ENCODE measurements around the gene BPIFB3. TPM values are rescaled to one million over a fixed set of nuclear protein-coding genes. Genes with fewer than 3 reads are reported as not detected.

The BPIFB3 gene
- total and polyA plus RNA-seq, 9 of the 15 experiments (the other 6 are each of a cell fraction or from before 2014, with no cell fraction given): not detected

DNA sequence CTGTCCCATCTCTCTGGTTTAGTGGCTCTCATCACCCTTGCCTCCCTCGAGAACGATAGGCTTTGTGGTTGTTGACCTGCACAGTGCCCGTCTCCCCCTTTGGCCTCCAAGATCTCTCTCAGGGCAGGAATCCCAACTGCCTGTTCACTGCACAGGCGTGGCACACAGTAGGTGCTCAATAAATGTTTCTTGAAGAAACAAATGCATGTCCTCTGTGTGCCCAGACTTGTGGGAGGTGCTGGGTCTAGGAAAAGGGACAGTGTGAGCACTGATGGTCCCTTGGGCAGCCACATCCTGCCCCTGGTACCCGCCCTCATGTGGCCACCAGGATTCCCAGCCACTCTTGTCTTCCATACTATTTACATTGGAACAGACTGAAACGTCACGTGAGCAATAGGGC, 24.8 kb upstream of the BPIFB3 start:
- intact Hi-C loops (cut with micrococcal nuclease): no loop called here
- H3K4me2 ChIP-seq (ENCODE audit: insufficient read depth, low read length): no peak overlapping the region
- no peaks in the 10 kb centered on the region for H3K9me3 ChIP-seq (replicated peaks; ENCODE audit: control insufficient read depth, insufficient read depth, low read depth, low read length)
- peaks cover 0 to 3% of the 10 kb centered on the region in 2 experiments; a peak in 1 of 5 replicates for H3K4me1 ChIP-seq (replicated peaks in 1 of 2; ENCODE audit: control insufficient read depth in 2 of 2, insufficient read depth in 2 of 2, low read length in 2 of 2)
- no peak for DNase-seq (ENCODE audit: extremely low read depth in 1 of 4, low spot score in 3 of 4)
- CTCF ChIA-PET (ENCODE audit: low intra/inter-chr PET ratio): no interaction called here
- H3K79me2 ChIP-seq (ENCODE audit: control insufficient read depth, insufficient read depth, low read length): no peaks in the 10 kb centered on the region
- no peaks in the 10 kb centered on the region for H3K36me3 ChIP-seq (ENCODE audit: control insufficient read depth, insufficient read depth, low read length)
- no peak overlapping the region for H2AFZ ChIP-seq (ENCODE audit: low read depth, low read length)
- in situ Hi-C loops (cut with MboI): no loop called here
- peaks cover 0 to 5% of the 10 kb centered on the region in 2 experiments; a peak in 2 of 5 replicates for H3K27me3 ChIP-seq (ENCODE audit: control insufficient read depth in 2 of 2, insufficient read depth in 2 of 2, low read length in 2 of 2)
- no peak overlapping the region for H3K27ac ChIP-seq (ENCODE audit: extremely low read depth, low read depth, low read length)
- FAIRE-seq: no peak
- 2% methylated on average over 7 of the region's 7 CpGs for WGBS (ENCODE audit: insufficient coverage, low coverage, missing lambda C conversion rate)
- POLR2A ChIA-PET: interaction anchor here (0.6 kb wide), 1 partner anchor 822 kb away, joined by 3 read pairs; no protein-coding TSS in a partner anchor
- no peaks in the 10 kb centered on the region for H3K9me1 ChIP-seq (ENCODE audit: control insufficient read depth, insufficient read depth, low read length)
- no peak overlapping the region for H3K4me3 ChIP-seq
- no peak overlapping the region for H3K9ac ChIP-seq (ENCODE audit: insufficient read depth in 1 of 2, low read depth in 2 of 2, low read length in 2 of 2)
- ATAC-seq: no peak
- H4K20me1 ChIP-seq (replicated peaks; ENCODE audit: control insufficient read depth, insufficient read depth, low read length): no peaks in the 10 kb centered on the region; the same call in 1 of the 2 replicates
- no TSS peak for BruUV-seq (replicated peaks)
- TF ChIP-seq SOX6 (IDR thresholded peaks at IDR 0.05) (no peak), ETV1 (tag; conservative IDR thresholded peaks at IDR 0.05; ENCODE audit: low read depth) (no peak), BRD4 (IDR thresholded peaks at IDR 0.05) (no peak), NR3C1 (CRISPR knock-in tag; IDR thresholded peaks at IDR 0.05) (no peak), ATF1 (CRISPR knock-in tag; IDR thresholded peaks at IDR 0.05) (no peak), ATF1 (tag; IDR thresholded peaks at IDR 0.05) (no peak), ARID1B (IDR thresholded peaks at IDR 0.05) (no peak), IRF2 (CRISPR knock-in tag; IDR thresholded peaks at IDR 0.05) (no peak), ZNF766 (CRISPR knock-in tag; conservative IDR thresholded peaks at IDR 0.05) (no peak), GTF2F1 (IDR thresholded peaks at IDR 0.05; ENCODE audit: low read depth, low read length) (no peak), CBFA2T3 (IDR thresholded peaks at IDR 0.05) (no peak)
- TF ChIP-seq, protein P1, sequence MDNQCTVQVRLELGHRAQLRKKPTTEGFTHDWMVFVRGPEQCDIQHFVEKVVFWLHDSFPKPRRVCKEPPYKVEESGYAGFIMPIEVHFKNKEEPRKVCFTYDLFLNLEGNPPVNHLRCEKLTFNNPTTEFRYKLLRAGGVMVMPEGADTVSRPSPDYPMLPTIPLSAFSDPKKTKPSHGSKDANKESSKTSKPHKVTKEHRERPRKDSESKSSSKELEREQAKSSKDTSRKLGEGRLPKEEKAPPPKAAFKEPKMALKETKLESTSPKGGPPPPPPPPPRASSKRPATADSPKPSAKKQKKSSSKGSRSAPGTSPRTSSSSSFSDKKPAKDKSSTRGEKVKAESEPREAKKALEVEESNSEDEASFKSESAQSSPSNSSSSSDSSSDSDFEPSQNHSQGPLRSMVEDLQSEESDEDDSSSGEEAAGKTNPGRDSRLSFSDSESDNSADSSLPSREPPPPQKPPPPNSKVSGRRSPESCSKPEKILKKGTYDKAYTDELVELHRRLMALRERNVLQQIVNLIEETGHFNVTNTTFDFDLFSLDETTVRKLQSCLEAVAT (IDR thresholded peaks at IDR 0.05): no peak
- TF ChIP-seq, protein P2, sequence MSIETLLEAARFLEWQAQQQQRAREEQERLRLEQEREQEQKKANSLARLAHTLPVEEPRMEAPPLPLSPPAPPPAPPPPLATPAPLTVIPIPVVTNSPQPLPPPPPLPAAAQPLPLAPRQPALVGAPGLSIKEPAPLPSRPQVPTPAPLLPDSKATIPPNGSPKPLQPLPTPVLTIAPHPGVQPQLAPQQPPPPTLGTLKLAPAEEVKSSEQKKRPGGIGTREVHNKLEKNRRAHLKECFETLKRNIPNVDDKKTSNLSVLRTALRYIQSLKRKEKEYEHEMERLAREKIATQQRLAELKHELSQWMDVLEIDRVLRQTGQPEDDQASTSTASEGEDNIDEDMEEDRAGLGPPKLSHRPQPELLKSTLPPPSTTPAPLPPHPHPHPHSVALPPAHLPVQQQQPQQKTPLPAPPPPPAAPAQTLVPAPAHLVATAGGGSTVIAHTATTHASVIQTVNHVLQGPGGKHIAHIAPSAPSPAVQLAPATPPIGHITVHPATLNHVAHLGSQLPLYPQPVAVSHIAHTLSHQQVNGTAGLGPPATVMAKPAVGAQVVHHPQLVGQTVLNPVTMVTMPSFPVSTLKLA (conservative IDR thresholded peaks at IDR 0.05): no peak
- TF ChIP-seq, protein P3, sequence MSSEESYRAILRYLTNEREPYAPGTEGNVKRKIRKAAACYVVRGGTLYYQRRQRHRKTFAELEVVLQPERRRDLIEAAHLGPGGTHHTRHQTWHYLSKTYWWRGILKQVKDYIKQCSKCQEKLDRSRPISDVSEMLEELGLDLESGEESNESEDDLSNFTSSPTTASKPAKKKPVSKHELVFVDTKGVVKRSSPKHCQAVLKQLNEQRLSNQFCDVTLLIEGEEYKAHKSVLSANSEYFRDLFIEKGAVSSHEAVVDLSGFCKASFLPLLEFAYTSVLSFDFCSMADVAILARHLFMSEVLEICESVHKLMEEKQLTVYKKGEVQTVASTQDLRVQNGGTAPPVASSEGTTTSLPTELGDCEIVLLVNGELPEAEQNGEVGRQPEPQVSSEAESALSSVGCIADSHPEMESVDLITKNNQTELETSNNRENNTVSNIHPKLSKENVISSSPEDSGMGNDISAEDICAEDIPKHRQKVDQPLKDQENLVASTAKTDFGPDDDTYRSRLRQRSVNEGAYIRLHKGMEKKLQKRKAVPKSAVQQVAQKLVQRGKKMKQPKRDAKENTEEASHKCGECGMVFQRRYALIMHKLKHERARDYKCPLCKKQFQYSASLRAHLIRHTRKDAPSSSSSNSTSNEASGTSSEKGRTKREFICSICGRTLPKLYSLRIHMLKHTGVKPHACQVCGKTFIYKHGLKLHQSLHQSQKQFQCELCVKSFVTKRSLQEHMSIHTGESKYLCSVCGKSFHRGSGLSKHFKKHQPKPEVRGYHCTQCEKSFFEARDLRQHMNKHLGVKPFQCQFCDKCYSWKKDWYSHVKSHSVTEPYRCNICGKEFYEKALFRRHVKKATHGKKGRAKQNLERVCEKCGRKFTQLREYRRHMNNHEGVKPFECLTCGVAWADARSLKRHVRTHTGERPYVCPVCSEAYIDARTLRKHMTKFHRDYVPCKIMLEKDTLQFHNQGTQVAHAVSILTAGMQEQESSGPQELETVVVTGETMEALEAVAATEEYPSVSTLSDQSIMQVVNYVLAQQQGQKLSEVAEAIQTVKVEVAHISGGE (CRISPR knock-in tag; IDR thresholded peaks at IDR 0.05): no peak
